CD14-positive monocyte (primary cell): ENCODE measurements around the gene BMI1. TPM values are rescaled to one million over a fixed set of nuclear protein-coding genes. Genes with fewer than 3 reads are reported as not detected.

ENCODE experiments used
- DNase-seq, 3 donors: peaks; one replicate each; pipeline ENCODE4 v3.0.0-alpha.2; 2011 to 2022
- H2AFZ ChIP-seq: 2 replicates; pipeline ENCODE4 v1.6.0; 2012; ENCODE audit warnings: mild to moderate bottlenecking, low read depth, low read length, inconsistent platforms; ENCODE audit not compliant: insufficient read depth, poor library complexity, severe bottlenecking
- H3K27ac ChIP-seq, 2 donors: 1 replicate in 1 of 2; 2 replicates in 1 of 2; pipeline ENCODE4 v1.5.1; 2012 to 2013; ENCODE audit warnings: low read length in 2 of 2, control low read depth in 1 of 2, inconsistent platforms in 1 of 2, low read depth in 1 of 2, mild to moderate bottlenecking in 1 of 2
- H3K27me3 ChIP-seq, 2 donors: one replicate each; pipeline versions ENCODE4 v1.6.0 to v1.6.1; 2011 to 2013; ENCODE audit warnings: low read length in 2 of 2; ENCODE audit not compliant: control insufficient read depth in 2 of 2, insufficient read depth in 2 of 2
- H3K36me3 ChIP-seq, 2 donors: replicated peaks in 1 of 2; 1 replicate in 1 of 2; 2 replicates in 1 of 2; pipeline versions ENCODE4 v1.5.1 to v1.6.1; 2012 to 2013; ENCODE audit warnings: low read length in 2 of 2, control low read depth in 1 of 2, inconsistent platforms in 1 of 2, mild to moderate bottlenecking in 1 of 2; ENCODE audit not compliant: insufficient read depth in 2 of 2, control insufficient read depth in 1 of 2
- H3K4me1 ChIP-seq, 2 donors: 1 replicate in 1 of 2; 2 replicates in 1 of 2; pipeline versions ENCODE4 v1.5.1 to v1.6.1; 2012 to 2013; ENCODE audit warnings: low read length in 2 of 2, control low read depth in 1 of 2, inconsistent platforms in 1 of 2, mild to moderate bottlenecking in 1 of 2, moderate library complexity in 1 of 2; ENCODE audit not compliant: insufficient read depth in 2 of 2, control insufficient read depth in 1 of 2
- H3K4me2 ChIP-seq: replicated peaks from 2 replicates; pipeline ENCODE3; 2012; ENCODE audit warnings: low read length, moderate library complexity, mild to moderate bottlenecking; ENCODE audit not compliant: poor library complexity, severe bottlenecking; ENCODE audit errors: extremely low read depth
- H3K4me3 ChIP-seq, 3 experiments: fragments of 200-600 bp in 1 of 3; sonication (generic) in 1 of 3; replicated peaks in 1 of 3; 1 replicate in 2 of 3; 2 replicates in 1 of 3; pipeline ENCODE4 v1.5.1; 2011 to 2013; ENCODE audit warnings: low read length in 3 of 3, mild to moderate bottlenecking in 3 of 3, control low read depth in 2 of 3, low read depth in 2 of 3, inconsistent platforms in 1 of 3, moderate library complexity in 1 of 3
- H3K79me2 ChIP-seq: 2 replicates; pipeline ENCODE4 v1.6.0; 2012; ENCODE audit warnings: mild to moderate bottlenecking, control low read depth, inconsistent platforms, low read length, moderate library complexity; ENCODE audit not compliant: insufficient read depth
- H3K9ac ChIP-seq: 2 replicates; pipeline ENCODE4 v1.6.0; 2017; ENCODE audit warnings: low read length, mild to moderate bottlenecking; ENCODE audit not compliant: insufficient read depth, poor library complexity, severe bottlenecking
- H3K9me3 ChIP-seq, 2 donors: replicated peaks in 1 of 2; 1 replicate in 1 of 2; 2 replicates in 1 of 2; pipeline versions ENCODE4 v1.5.1 to v1.6.1; 2012 to 2013; ENCODE audit warnings: low read length in 2 of 2, control low read depth in 1 of 2; ENCODE audit not compliant: control insufficient read depth in 1 of 2, insufficient read depth in 1 of 2
- H4K20me1 ChIP-seq: 2 replicates; pipeline ENCODE4 v1.6.0; 2012; ENCODE audit warnings: mild to moderate bottlenecking, low read length, control low read depth, moderate library complexity; ENCODE audit not compliant: insufficient read depth
- H3K27ac Mint-ChIP-seq, 7 donors: one replicate each; pipeline ENCODE4 v1.8.0; 2020; ENCODE audit warnings: mild to moderate bottlenecking in 7 of 7, mixed read lengths in 7 of 7, moderate library complexity in 6 of 7, inconsistent platforms in 2 of 7
- H3K27me3 Mint-ChIP-seq, 3 donors: one replicate each; pipeline ENCODE4 v1.8.0; 2021 to 2022; ENCODE audit warnings: low read depth in 3 of 3, mild to moderate bottlenecking in 3 of 3, mixed read lengths in 3 of 3, moderate library complexity in 3 of 3, inconsistent platforms in 1 of 3
- H3K36me3 Mint-ChIP-seq, 2 donors: one replicate each; pipeline ENCODE4 v1.8.0; 2020; ENCODE audit warnings: mixed read lengths in 2 of 2, inconsistent platforms in 1 of 2, mild to moderate bottlenecking in 1 of 2
- H3K4me1 Mint-ChIP-seq: one replicate; pipeline ENCODE4 v1.8.0; 2020; ENCODE audit warnings: mild to moderate bottlenecking, mixed read lengths
- H3K4me3 Mint-ChIP-seq, 2 donors: one replicate each; pipeline ENCODE4 v1.8.0; 2020; ENCODE audit warnings: mild to moderate bottlenecking in 2 of 2, mixed read lengths in 2 of 2, moderate library complexity in 1 of 2
- H3K9me3 Mint-ChIP-seq, 7 donors: one replicate each; pipeline ENCODE4 v1.8.0; 2020 to 2022; ENCODE audit warnings: mixed read lengths in 7 of 7, mild to moderate bottlenecking in 6 of 7, moderate library complexity in 6 of 7, inconsistent platforms in 2 of 7
- WGBS: methylation state at CpG from one replicate; pipeline ENCODE4 v1.1.5; 2013; ENCODE audit warnings: missing lambda C conversion rate; ENCODE audit not compliant: insufficient coverage; 5-methylcytosine and 5-hydroxymethylcytosine counted together
- intact Hi-C, 2 donors: fragments of 100-400 bp; cut with micrococcal nuclease; formaldehyde crosslinking; loops; one replicate each; pipeline versions ENCODE4 v1.15.0 to v1.15.1; 2023
- polyA plus RNA-seq, 3 donors: library from polyadenylated mRNA; depleted of rRNA in 1 of 3; unstranded in 2 of 3; stranded (reverse) in 1 of 3; fragments of 300-500 nt in 2 of 3; fragments of >200 nt in 1 of 3; fragmentation: Illumina TruSeq in 2 of 3; gene quantifications; 1 replicate in 2 of 3; 2 replicates in 1 of 3; pipeline ENCODE4 v1.2.3, GENCODE V29; 2012 to 2021
- TF ChIP-seq, protein P1 (sequence below): fragments of 200-600 bp; IDR thresholded peaks from one replicate; pipeline ENCODE4 v1.8.0; 2022; ENCODE audit warnings: antibody characterized with exemption, mild to moderate bottlenecking

The BMI1 gene
- polyA plus RNA-seq, 3 donors, result 7.5 to 11.9 (median 11.0) TPM

DNA sequence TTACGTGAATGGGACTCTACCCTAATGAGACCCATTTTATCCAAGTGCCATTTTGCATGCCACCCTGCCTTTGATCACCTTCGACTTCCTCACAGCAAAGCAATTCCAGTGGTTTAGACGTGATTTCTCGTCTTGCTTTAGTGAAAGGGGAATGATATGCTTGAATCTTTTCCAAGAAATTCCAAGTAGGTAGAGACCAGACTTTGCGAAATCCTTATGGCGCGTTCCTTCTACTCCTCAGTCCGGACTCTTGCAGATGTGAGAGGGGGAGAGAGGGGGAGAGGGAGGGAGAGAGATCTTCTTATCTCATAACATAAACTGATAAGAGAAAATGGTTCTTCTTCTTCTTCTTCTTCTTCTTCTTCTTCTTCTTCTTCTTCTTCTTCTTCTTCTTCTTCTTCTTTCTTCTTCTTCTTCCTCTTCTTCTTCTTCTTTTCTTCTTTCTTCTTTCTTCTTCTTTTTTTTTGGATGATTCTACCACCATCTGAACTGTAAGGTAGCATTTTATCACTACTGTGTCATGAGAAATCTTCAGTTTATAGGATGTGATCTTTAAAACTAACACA lies 25.3 kb downstream of the BMI1 start:
- Histone ChIP-seq H4K20me1 (no peaks in the 10 kb centered on the region), H3K27me3 (peaks cover 62 to 83% of the 10 kb centered on the region in 2 donors), H3K79me2 (no peaks in the 10 kb centered on the region), H3K9me3 (peaks cover 4 to 32% of the 10 kb centered on the region in 2 donors), H3K27ac (no peak overlapping the region), H3K4me1 (peaks cover 16 to 18% of the 10 kb centered on the region in 2 donors), H3K36me3 (no peaks in the 10 kb centered on the region), H2AFZ (peak overlapping the region; percentile 80), H3K9ac (no peak overlapping the region), H3K4me2 (peak overlapping the region; percentile 78), H3K4me3 (peak overlapping the region in 1 of 3 experiments; percentile 69)
- Mint-ChIP-seq H3K9me3 (peaks cover 4 to 28% (median 21%) of the 10 kb centered on the region in 7 donors), H3K36me3 (peaks cover 0 to 21% of the 10 kb centered on the region in 2 donors), H3K4me1 (peaks cover 23% of the 10 kb centered on the region), H3K4me3 (peak overlapping the region; percentile 69 to 87), H3K27me3 (peaks cover 66 to 73% (median 73%) of the 10 kb centered on the region in 3 donors), H3K27ac (peak overlapping the region in 5 of 7 donors; percentile 0 to 77 (median 73))
- TF ChIP-seq, protein P1, sequence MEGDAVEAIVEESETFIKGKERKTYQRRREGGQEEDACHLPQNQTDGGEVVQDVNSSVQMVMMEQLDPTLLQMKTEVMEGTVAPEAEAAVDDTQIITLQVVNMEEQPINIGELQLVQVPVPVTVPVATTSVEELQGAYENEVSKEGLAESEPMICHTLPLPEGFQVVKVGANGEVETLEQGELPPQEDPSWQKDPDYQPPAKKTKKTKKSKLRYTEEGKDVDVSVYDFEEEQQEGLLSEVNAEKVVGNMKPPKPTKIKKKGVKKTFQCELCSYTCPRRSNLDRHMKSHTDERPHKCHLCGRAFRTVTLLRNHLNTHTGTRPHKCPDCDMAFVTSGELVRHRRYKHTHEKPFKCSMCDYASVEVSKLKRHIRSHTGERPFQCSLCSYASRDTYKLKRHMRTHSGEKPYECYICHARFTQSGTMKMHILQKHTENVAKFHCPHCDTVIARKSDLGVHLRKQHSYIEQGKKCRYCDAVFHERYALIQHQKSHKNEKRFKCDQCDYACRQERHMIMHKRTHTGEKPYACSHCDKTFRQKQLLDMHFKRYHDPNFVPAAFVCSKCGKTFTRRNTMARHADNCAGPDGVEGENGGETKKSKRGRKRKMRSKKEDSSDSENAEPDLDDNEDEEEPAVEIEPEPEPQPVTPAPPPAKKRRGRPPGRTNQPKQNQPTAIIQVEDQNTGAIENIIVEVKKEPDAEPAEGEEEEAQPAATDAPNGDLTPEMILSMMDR, result no peak
- WGBS, result 80% methylated on average over 1 of the region's 8 CpGs
- no peak for DNase-seq
- intact Hi-C loops, result loop anchor here (10.0 kb wide), 3 partner anchors 89 to 831 kb away; partner anchors contain the start of gene DNAJC1 (in 1 of the 2)

DNA sequence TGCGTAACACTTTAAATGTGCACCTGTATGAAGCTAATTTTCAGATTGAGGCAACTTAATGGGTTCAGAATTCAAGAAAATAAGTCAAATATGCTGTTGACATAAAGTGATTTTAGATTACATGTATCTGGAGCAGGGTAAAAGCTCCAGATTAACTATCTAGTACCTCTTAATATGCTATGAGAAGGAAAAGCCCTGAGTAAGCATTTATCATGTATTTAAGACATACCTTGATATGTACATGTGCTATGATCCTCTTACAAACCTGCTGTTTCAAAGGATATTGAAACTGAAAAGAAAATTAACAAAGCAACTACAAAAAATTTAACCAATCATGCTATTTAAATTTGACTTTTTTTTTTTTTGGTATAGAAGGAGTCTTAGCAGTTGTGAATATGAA lies 28.9 kb downstream of the BMI1 start:
- intact Hi-C loops, result loop anchor here (10.0 kb wide), 3 partner anchors 85 to 835 kb away; partner anchors contain the start of gene DNAJC1 (in 1 of the 2)
- peaks cover 8% of the 10 kb centered on the region for H3K4me1 Mint-ChIP-seq
- H3K4me3 Mint-ChIP-seq, result no peak overlapping the region
- peaks cover 3 to 12% of the 10 kb centered on the region in 2 donors for H3K9me3 ChIP-seq
- H3K4me3 ChIP-seq, result no peak overlapping the region
- no peak overlapping the region for H2AFZ ChIP-seq
- peaks cover 4 to 17% (median 14%) of the 10 kb centered on the region in 7 donors for H3K9me3 Mint-ChIP-seq
- H4K20me1 ChIP-seq, result no peaks in the 10 kb centered on the region
- no peak overlapping the region for H3K4me2 ChIP-seq
- H3K27ac Mint-ChIP-seq, result no peak overlapping the region
- no CpG with 5 or more reads among the region's 1 CpG for WGBS
- TF ChIP-seq, protein P1, result no peak
- H3K36me3 ChIP-seq, result no peaks in the 10 kb centered on the region
- H3K27ac ChIP-seq, result no peak overlapping the region
- H3K4me1 ChIP-seq, result peaks cover 10 to 12% of the 10 kb centered on the region in 2 donors
- H3K79me2 ChIP-seq, result no peaks in the 10 kb centered on the region
- H3K36me3 Mint-ChIP-seq, result peaks cover 0 to 11% of the 10 kb centered on the region in 2 donors
- no peak for DNase-seq
- H3K9ac ChIP-seq, result no peak overlapping the region
- H3K27me3 Mint-ChIP-seq, result peaks cover 35 to 43% (median 37%) of the 10 kb centered on the region in 3 donors
- peaks cover 26 to 47% of the 10 kb centered on the region in 2 donors for H3K27me3 ChIP-seq
